ENCODE data around the gene DRAM1.
"Not testable (repeated sequence)": the region's sequence is repeated elsewhere in the genome, so short reads cannot be mapped to it uniquely, and the experiment has no call there.

The DRAM1 gene

GRCh38 chr12:101859664-101860607, 17.4 kb upstream of the DRAM1 start:
- no peak for DNase-seq (ENCODE audit: low spot score)

GRCh38 chr12:101861688-101862087, 15.7 kb upstream of the DRAM1 start:
- DNase-seq (ENCODE audit: low spot score) = not testable (repeated sequence)

GRCh38 chr12:101862245-101862644, 15.1 kb upstream of the DRAM1 start:
- DNase-seq (ENCODE audit: low spot score) = no peak

- no peak for DNase-seq (ENCODE audit: low spot score)
Observed at GRCh38 chr12:101863981-101864380, 13.4 kb upstream of the DRAM1 start.

- DNase-seq (ENCODE audit: low spot score) = no peak
Observed at GRCh38 chr12:101866615-101867373, 10.6 kb upstream of the DRAM1 start.

GRCh38 chr12:101867619-101868018, 9.8 kb upstream of the DRAM1 start:
- not testable (repeated sequence) for DNase-seq (ENCODE audit: low spot score)

GRCh38 chr12:101870925-101871324, 6.5 kb upstream of the DRAM1 start:
- no peak for DNase-seq (ENCODE audit: low spot score)

GRCh38 chr12:101875162-101875561, 2.2 kb upstream of the DRAM1 start:
- no peak for DNase-seq (ENCODE audit: low spot score)

GRCh38 chr12:101876322-101876860, 989 bp upstream of the DRAM1 start:
- DNase-seq (ENCODE audit: low spot score) = no peak

- peak; percentile 16 for DNase-seq (ENCODE audit: low spot score)
Observed at GRCh38 chr12:101877806-101878242, 444 bp downstream of the DRAM1 start.

- peak; percentile 2 for DNase-seq (ENCODE audit: low spot score)
Observed at GRCh38 chr12:101878243-101878821, 952 bp downstream of the DRAM1 start.

- no peak for DNase-seq (ENCODE audit: low spot score)
Observed at GRCh38 chr12:101880769-101881168, 3.4 kb downstream of the DRAM1 start.

- no peak for DNase-seq (ENCODE audit: low spot score)
Observed at GRCh38 chr12:101881228-101881627, 3.8 kb downstream of the DRAM1 start.

- DNase-seq (ENCODE audit: low spot score) = no peak
Observed at GRCh38 chr12:101884174-101884573, 6.8 kb downstream of the DRAM1 start.

GRCh38 chr12:101884781-101885340, 7.5 kb downstream of the DRAM1 start:
- DNase-seq (ENCODE audit: low spot score) = not testable (repeated sequence)

GRCh38 chr12:101885912-101886561, 8.7 kb downstream of the DRAM1 start:
- no peak for DNase-seq (ENCODE audit: low spot score)

GRCh38 chr12:101889211-101889752, 11.9 kb downstream of the DRAM1 start:
- no peak for DNase-seq (ENCODE audit: low spot score)

- DNase-seq (ENCODE audit: low spot score) = no peak
Observed at GRCh38 chr12:101891462-101891971, 14.1 kb downstream of the DRAM1 start.

- DNase-seq (ENCODE audit: low spot score) = no peak
Observed at GRCh38 chr12:101892794-101893193, 15.4 kb downstream of the DRAM1 start.

- no peak for DNase-seq (ENCODE audit: low spot score)
Observed at GRCh38 chr12:101901777-101902176, 24.4 kb downstream of the DRAM1 start.

GRCh38 chr12:101902641-101903040, 25.3 kb downstream of the DRAM1 start:
- no peak for DNase-seq (ENCODE audit: low spot score)
